Kidney tubule cell (primary cell): ENCODE data around the gene ZHX3.
A peak's percentile ranks its signal among the peaks of the same experiment; 100 is the strongest.
"Not testable (repeated sequence)": the region's sequence is repeated elsewhere in the genome, so short reads cannot be mapped to it uniquely, and the experiment has no call there.

Experiments
- DNase-seq: peaks from one replicate; pipeline ENCODE4 v3.0.0-alpha.2; 2018; ENCODE audit warnings: low spot score

Gene ZHX3

DNA sequence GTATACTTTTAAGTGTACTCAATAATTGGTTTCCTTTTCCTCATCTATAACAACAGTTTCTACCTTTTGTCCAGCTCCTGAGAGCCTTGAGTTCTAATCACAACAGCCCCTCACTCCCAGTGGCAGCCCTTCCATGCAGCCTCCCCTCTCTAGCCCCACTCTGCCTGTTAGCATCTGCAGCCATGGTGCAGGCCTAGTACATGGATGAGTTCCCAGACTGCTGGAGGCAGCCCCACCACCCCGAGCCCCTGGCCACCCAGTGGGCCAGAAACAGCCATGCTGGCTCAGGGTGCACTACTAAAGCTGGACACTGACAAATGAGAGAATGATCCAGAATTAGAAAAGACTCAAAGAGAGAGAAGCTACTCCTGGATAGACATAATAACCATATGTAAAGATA, 13.4 kb upstream of the ZHX3 start:
- no peak for DNase-seq

- peak; percentile 76 for DNase-seq
These were observed 12.8 kb upstream of the ZHX3 start for GRCh38 chr20:41330343-41330720.

- DNase-seq = peak; percentile 100
These were observed 12.2 kb upstream of the ZHX3 start for GRCh38 chr20:41329435-41330342.

DNA sequence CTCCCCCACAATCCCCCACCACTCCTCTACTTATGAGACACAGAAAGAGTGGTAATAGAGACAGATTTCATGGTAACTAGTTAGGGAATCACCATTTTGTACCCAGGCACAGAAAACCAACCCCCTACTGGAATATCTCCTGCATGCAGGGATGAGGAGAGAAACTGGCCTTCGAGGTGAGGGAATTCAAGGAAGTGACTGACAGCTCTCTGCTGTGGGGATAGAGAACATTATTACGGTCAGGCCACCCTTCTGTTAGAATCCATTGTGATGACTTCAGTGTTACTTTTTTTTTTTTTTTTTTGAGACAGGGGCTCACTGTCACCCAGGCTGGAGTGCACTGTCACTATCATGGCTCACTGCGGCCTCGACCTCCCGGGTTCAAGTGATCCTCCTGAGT, 9.6 kb upstream of the ZHX3 start:
- DNase-seq = no peak

DNA sequence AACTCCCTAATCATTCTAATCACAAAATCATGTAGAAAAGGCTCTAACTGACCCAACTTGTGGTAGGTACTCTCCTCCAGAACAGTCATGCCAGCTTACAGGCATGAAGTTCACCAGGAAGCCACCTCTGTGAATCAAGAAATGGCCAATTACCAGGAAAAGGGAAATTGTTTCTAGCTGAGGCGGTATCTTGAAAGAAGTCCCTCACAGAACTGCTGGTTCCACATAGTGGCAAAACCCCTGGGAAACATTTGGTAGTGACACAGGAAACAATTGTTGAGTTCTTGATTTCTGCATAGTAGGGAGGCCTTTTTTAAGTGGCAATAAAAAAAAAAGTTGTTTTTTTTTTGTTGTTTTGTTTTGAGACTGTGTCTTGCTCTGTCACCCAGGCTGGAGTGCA, 3.4 kb upstream of the ZHX3 start:
- DNase-seq = no peak

- no peak for DNase-seq
These were observed 2.9 kb upstream of the ZHX3 start for GRCh38 chr20:41320441-41320840.

DNA sequence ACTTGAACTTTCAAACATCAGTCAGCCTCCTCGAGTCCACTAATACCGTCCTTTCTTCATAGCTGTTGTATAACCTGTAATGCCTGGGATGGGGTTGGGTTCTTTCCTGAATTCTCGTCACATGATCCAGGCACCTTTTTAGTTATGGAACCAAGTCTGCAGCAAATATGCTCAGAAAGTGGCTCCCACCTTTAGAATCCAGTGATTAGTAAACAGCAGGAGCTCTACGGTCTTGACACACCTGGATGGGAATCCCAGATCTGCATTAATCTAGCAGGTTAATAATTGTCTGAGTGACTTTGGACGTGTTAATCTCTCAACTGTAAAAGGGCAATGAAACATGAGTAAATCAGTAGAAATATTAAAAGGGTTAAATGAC, 729 bp upstream of the ZHX3 start:
- peak; percentile 74 for DNase-seq

GRCh38 chr20:41316602-41317545, 657 bp downstream of the ZHX3 start:
- peak; percentile 84 for DNase-seq

DNA sequence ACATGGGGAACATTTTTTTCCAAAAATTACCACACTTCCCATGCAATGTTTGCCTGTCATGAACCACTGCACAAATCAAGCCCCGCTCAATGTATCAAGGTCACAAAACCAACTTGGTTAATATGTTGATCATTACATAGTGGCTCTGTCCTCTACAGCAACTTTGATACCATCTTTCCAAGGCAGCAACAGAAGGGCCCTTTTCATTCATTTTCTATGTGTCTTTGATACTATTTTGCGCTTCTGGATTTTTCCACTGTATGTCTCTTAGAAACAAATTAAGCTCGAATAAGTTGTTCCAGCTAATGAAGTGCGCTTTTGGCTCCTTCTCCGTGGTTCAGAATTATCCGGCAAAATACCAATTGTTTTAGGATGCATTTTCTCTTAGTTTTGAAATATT, 1.5 kb downstream of the ZHX3 start:
- DNase-seq = peak; percentile 49

GRCh38 chr20:41314386-41314785, 3.1 kb downstream of the ZHX3 start:
- no peak for DNase-seq

DNA sequence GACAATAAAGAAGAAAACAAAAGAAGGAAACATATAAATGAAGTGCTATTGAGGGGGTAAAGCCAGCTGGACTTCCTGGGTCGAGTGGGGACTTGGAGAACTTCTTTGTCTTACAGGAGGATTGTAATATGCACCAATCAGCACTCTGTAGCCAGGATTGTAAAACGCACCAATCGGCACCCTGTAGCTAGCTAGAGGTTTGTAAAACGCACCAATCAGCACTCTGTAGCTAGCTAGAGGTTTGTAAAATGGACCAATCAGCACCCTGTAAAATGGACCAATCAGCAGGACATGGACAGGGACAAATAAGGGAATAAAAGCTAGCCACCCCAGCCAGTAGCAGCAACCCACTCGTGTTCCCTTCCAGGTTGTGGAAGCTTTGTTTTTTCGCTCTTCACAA, 5.5 kb downstream of the ZHX3 start:
- not testable (repeated sequence) for DNase-seq

DNA sequence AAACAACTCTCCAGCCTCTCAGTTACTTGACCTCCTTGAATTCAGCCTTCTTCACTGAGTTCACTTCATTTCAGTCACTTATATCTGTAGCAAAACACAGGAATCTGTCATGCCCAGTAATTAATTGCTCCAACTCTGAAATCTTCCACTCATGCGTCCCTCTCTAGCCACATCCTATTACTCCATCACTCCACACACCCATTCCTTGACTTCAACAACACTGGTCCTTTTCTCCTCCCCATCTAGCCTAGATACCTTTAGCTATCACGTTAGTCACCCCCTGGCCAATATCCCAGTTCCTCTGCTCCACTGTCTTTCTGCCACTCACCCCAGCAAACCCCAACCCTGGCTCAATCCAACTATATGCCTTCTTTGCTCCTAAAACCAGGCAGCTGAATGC, 7.7 kb downstream of the ZHX3 start:
- peak; percentile 79 for DNase-seq

DNA sequence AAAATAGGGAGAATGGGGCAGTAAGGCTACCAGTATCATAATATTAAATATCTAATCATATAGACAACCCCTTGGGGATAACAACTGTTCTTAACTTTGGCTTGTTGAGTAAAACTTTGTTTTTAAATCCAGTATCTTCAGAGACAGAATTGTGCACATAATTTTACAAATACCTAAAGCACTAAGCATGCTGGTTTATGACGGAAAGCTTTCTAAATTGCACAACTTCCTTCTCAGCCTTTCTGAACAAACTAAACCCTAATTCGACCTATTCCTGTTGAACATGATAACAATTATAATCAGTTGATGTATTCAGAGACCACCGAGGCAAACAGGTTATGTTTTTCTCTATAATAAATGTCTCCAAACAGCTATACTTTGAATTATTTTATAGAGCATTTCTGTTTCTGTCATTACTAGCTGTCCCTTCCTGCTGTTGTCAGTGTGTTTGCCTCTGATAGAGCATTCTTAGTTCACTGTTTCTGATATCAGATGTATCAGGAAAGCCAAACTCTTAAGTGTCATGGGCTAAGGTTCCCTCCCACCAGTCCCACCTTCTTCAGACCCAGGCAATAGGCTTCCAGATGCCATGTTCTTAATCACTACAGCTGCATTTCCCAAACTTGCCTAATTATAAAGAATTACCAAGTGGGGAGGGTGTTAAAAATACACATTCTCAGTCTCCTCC, 8.7 kb downstream of the ZHX3 start:
- no peak for DNase-seq

- peak; percentile 95 for DNase-seq
These were observed 9.2 kb downstream of the ZHX3 start for GRCh38 chr20:41308290-41308711.

DNA sequence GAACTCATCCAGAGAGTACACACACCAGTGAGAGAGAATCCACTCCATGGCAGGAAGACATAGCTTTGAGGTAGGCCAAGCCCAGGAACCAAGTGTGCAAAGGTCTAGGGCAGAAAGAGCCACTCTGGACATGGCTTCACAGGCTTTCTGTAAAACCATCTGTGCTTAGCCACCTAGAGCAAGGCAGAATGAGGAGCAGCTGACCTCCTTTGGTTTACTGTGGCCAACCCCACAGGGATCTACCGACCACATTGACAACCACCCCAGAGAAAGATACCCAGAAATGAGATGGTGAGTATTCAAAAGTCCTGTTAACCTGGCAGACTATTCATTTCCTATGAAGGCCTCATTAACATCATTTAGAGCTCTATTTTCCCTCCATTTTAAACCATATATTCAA, 10.5 kb downstream of the ZHX3 start:
- no peak for DNase-seq

DNA sequence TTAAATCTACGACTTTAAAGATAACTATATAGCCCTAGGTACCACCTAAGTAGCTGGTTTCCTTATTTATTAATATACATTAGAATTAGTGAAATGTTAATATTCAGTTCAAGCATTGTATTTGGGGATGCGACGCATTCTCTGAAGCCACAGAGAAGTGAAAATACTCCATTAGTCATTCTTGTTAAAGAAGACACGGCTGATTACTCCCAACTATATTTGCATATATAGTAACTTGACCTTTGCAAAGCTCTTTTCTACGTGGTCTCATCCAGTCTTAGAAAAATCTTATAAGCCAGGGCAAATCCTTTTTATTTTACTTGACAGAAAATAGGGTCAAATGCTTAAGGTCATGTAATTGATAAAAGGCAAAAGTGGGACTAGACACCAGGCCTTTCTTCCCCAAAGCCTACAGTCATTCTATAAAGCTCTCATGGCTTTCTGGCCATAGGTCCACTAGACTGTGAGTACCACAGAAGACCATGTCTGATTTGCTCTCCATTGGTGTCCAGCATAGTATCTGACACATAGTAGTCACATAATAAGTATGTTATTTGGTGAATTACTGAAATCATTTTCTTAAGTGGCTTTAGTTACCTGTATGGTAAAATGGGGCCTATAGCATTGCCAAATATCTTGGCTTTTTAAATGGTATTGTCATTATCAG, 11.3 kb downstream of the ZHX3 start:
- peak; percentile 22 for DNase-seq

- DNase-seq = peak; percentile 65
These were observed 13.0 kb downstream of the ZHX3 start for GRCh38 chr20:41304424-41305079.

GRCh38 chr20:41304002-41304401, 13.5 kb downstream of the ZHX3 start:
- no peak for DNase-seq

- DNase-seq = no peak
These were observed 16.6 kb downstream of the ZHX3 start for GRCh38 chr20:41300886-41301285.

DNA sequence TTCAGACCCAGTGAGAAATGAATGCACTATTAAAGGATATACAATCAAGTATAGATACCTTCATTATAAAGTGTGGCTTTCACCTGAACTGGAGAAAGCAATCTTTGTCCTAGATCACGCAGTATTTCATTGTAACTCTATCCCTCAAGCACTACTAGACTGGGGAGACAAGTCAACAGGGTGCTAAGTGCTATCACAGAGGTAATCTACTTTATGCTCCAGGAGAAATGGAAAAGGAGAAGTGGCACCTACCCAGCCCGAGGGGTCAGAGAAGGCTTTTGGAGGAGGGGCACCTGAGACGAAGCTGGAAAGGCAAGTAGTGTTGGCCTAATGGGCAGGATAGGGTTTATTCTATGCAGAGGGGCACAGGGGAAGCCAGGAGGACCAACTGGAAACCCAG, 17.1 kb downstream of the ZHX3 start:
- no peak for DNase-seq

DNA sequence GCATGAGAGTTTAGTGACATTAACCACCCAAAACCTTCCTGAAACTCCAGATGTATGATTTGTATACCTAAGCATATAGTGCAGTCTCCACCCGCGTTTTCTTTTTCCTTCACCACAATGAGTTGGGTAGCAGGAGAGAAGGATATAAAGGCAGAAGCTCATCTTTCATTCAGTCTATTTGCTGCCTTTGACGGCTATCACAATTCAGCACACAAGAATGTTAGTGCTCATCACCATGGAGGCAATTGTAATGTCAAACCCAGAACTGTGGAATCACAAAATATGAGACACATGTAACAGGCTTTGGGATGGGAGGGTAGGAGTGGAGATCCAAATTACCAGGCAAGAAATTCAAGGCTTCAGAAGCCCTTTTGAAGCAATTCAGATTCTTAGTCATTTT, 17.6 kb downstream of the ZHX3 start:
- DNase-seq = peak; percentile 16
